PC-3 (cell line): ENCODE measurements around the gene PIGK. TPM values are rescaled to one million over a fixed set of nuclear protein-coding genes. Genes with fewer than 3 reads are reported as not detected.

ENCODE experiments used
- ATAC-seq: fragments of 200-7000 bp; cut with Tn5 transposase; 2 replicates; pipeline ENCODE4 v1.9.1; 2020; ENCODE audit warnings: mild to moderate bottlenecking, moderate library complexity
- BruUV-seq: library from RNA; stranded (reverse); fragments of 400-500 nt; replicated peaks from 2 replicates; lab custom pipeline; 2021; lab: Mats Ljungman, UMichigan
- CTCF ChIA-PET: fragments of 300-600 bp; sonication (Branson Sonifier 250); formaldehyde crosslinking; loops from one replicate; lab custom pipeline; 2022; ENCODE audit warnings: antibody characterized with exemption; lab: Charles Lee
- POLR2A ChIA-PET: fragments of 300-600 bp; sonication (Branson Sonifier 250); formaldehyde crosslinking; loops from one replicate; lab custom pipeline; 2022; ENCODE audit warnings: antibody characterized with exemption; ENCODE audit not compliant: unreplicated experiment; lab: Charles Lee
- DNase-seq: peaks from one replicate; pipeline ENCODE4 v3.0.0-alpha.2; 2015
- H2AFZ ChIP-seq: fragments of 300-600 bp; sonication (generic); 2 replicates; pipeline ENCODE4 v1.6.0; 2016; ENCODE audit warnings: antibody characterized with exemption, low read length
- H3F3A ChIP-seq: fragments of 300-600 bp; sonication (generic); one replicate; pipeline ENCODE4 v1.6.0; 2017; ENCODE audit warnings: antibody characterized with exemption, low read length, control low read depth, mild to moderate bottlenecking; ENCODE audit not compliant: unreplicated experiment
- H3K27ac ChIP-seq: fragments of 300-600 bp; sonication (generic); 2 replicates; pipeline ENCODE4 v1.5.1; 2016; ENCODE audit warnings: mild to moderate bottlenecking, low read length
- H3K27me3 ChIP-seq: fragments of 300-600 bp; sonication (generic); 2 replicates; pipeline ENCODE4 v1.6.1; 2016; ENCODE audit warnings: low read length, mixed read lengths
- H3K36me3 ChIP-seq: fragments of 300-600 bp; sonication (generic); 2 replicates; pipeline ENCODE4 v1.6.1; 2016; ENCODE audit warnings: low read depth, mixed run types, low read length, mixed read lengths
- H3K4me1 ChIP-seq: fragments of 300-600 bp; sonication (generic); 2 replicates; pipeline ENCODE4 v1.5.1; 2016; ENCODE audit warnings: low read length; ENCODE audit not compliant: insufficient read depth
- H3K4me2 ChIP-seq: fragments of 300-600 bp; sonication (generic); 2 replicates; pipeline ENCODE4 v1.6.0; 2016; ENCODE audit warnings: low read length
- H3K4me3 ChIP-seq: fragments of 300-600 bp; sonication (generic); 2 replicates; pipeline ENCODE4 v1.5.1; 2016; ENCODE audit warnings: mild to moderate bottlenecking, low read length, mixed read lengths
- H3K79me2 ChIP-seq: fragments of 300-600 bp; sonication (generic); 2 replicates; pipeline ENCODE4 v1.6.1; 2017; ENCODE audit warnings: low read length, mixed read lengths
- H3K9ac ChIP-seq: fragments of 300-600 bp; sonication (generic); 2 replicates; pipeline ENCODE4 v1.6.0; 2016; ENCODE audit warnings: mild to moderate bottlenecking, low read length
- H3K9me2 ChIP-seq: fragments of 300-600 bp; sonication (generic); replicated peaks from 2 replicates; pipeline ENCODE4 v1.6.1; 2016; ENCODE audit warnings: mixed run types, low read length, mixed read lengths
- H3K9me3 ChIP-seq: fragments of 300-600 bp; sonication (generic); 2 replicates; pipeline ENCODE4 v1.6.1; 2016; ENCODE audit warnings: low read length, mixed read lengths
- H4K20me1 ChIP-seq: fragments of 300-600 bp; sonication (generic); 2 replicates; pipeline ENCODE4 v1.6.1; 2016; ENCODE audit warnings: low read length, mixed read lengths
- CTCF ChIP-seq: fragments of 300-600 bp; sonication (generic); conservative IDR thresholded peaks from 2 replicates; pipeline ENCODE4 v1.5.1; 2017; ENCODE audit warnings: antibody characterized with exemption, low read depth, mild to moderate bottlenecking, low read length
- EZH2 ChIP-seq: fragments of 300-600 bp; sonication (generic); IDR thresholded peaks from one replicate; pipeline ENCODE4 v1.6.1; 2017; ENCODE audit warnings: antibody characterized with exemption, mild to moderate bottlenecking, low read length; ENCODE audit not compliant: unreplicated experiment
- EZH2phosphoT487 ChIP-seq: fragments of 300-600 bp; sonication (generic); IDR thresholded peaks from 2 replicates; pipeline ENCODE4 v1.6.1; 2018; ENCODE audit warnings: mild to moderate bottlenecking, antibody characterized with exemption, low read length, borderline replicate concordance
- intact Hi-C: fragments of 100-400 bp; cut with micrococcal nuclease; formaldehyde crosslinking; loops from 2 replicates; pipeline ENCODE4 v1.9.0; 2023
- total RNA-seq: library from RNA; depleted of rRNA; stranded (reverse); fragments of >200 nt; gene quantifications from 2 replicates; pipeline ENCODE4 v1.2.3, GENCODE V29; 2014

The PIGK gene
- total RNA-seq, 1 experiment from 2014 or later = 24.8 TPM

DNA sequence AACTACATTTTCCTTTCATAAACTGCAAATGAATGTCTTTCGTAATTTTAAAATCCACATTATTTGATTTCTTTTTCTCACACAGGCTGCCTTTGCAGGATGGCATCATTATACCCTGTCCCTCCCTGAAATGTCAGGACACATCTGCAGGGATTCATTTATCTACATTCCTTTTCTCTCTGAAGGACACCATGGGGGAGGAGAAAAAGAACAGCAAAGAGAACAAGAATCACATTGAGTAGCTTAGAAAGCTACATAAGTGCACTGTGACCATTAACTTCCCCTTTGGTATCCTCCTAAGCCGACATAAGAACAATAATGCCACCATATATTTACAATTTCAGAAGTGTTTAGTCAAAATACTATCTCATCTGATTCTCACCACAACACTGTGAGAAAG lies 129.5 kb downstream of the PIGK start:
- Histone ChIP-seq H3K9me2 (no peaks in the 10 kb centered on the region), H3K27me3 (no peaks in the 10 kb centered on the region), H3K79me2 (no peaks in the 10 kb centered on the region), H3K4me2 (no peak overlapping the region), H3K9ac (no peak overlapping the region), H4K20me1 (no peaks in the 10 kb centered on the region), H3K27ac (no peak overlapping the region), H2AFZ (no peak overlapping the region), H3K4me1 (no peaks in the 10 kb centered on the region), H3K4me3 (no peak overlapping the region), H3K36me3 (no peaks in the 10 kb centered on the region), H3K9me3 (no peaks in the 10 kb centered on the region), H3F3A (no peaks in the 10 kb centered on the region)
- intact Hi-C loops = no loop called here
- ATAC-seq (no peak), DNase-seq (no peak)
- TF ChIP-seq EZH2 = no peak
- CTCF ChIA-PET = no interaction called here
- BruUV-seq = no TSS peak
- POLR2A ChIA-PET = no interaction called here

DNA sequence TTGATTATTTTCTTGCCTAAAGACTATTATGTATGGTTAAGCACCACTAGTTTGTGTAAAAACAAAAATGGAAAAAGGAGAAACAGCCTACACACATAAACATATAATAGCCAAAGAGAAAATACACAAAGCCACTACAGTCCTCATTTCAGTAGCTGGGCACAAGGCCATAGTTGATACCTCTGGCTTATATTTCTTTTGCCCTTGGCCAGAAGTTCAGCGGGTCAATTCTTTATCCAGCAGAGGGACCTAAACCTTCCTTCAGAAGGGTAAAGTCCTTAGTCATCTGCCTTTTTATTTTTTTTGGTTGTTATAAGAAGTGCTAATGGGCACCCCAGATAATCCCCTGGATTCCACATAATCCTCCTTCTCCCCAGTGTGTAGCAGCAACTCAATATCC lies 134.1 kb downstream of the PIGK start:
- intact Hi-C loops = no loop called here
- no peaks in the 10 kb centered on the region for H3K4me1 ChIP-seq
- no peaks in the 10 kb centered on the region for H3K79me2 ChIP-seq
- H3K27ac ChIP-seq = no peak overlapping the region
- no TSS peak for BruUV-seq
- H3K9me3 ChIP-seq = no peaks in the 10 kb centered on the region
- H3F3A ChIP-seq = no peaks in the 10 kb centered on the region
- H3K36me3 ChIP-seq = no peaks in the 10 kb centered on the region
- no peak for ATAC-seq
- no peak overlapping the region for H3K9ac ChIP-seq
- no peaks in the 10 kb centered on the region for H3K9me2 ChIP-seq
- POLR2A ChIA-PET = no interaction called here
- DNase-seq = no peak
- no peaks in the 10 kb centered on the region for H4K20me1 ChIP-seq
- no peak overlapping the region for H3K4me2 ChIP-seq
- TF ChIP-seq EZH2 (no peak), CTCF (no peak), EZH2phosphoT487 (no peak)
- no peak overlapping the region for H2AFZ ChIP-seq
- CTCF ChIA-PET = no interaction called here
- H3K4me3 ChIP-seq = no peak overlapping the region
- no peaks in the 10 kb centered on the region for H3K27me3 ChIP-seq

DNA sequence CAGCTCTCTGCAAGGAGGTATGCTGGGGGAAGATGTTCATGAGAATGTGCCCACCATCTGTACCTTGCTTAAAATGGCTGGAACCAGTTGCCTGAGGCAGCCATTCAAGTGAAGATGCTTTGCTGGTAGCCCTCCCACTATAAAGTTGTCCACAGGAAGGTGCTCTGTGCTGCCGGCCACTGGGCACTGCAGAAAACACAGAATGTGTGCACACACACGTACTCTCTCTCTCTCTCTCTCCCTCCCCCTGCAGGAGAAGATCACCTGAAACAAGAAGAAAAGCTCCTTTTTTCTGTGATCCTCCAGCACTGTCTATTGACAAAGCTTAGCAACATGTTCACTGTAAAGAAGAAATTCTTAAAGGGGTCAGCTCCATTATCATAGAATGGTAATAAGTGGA lies 134.8 kb downstream of the PIGK start:
- TF ChIP-seq CTCF = peak; percentile 24; the same call in 1 of the 2 replicates
- no peak for TF ChIP-seq EZH2phosphoT487
- TF ChIP-seq EZH2 = no peak
- Histone ChIP-seq H3K4me1 (no peaks in the 10 kb centered on the region), H3K4me2 (no peak overlapping the region), H3K36me3 (no peaks in the 10 kb centered on the region), H3K9me3 (no peaks in the 10 kb centered on the region), H3K79me2 (no peaks in the 10 kb centered on the region), H4K20me1 (no peaks in the 10 kb centered on the region), H3K27me3 (no peaks in the 10 kb centered on the region), H3K9me2 (no peaks in the 10 kb centered on the region), H3K27ac (no peak overlapping the region), H3K9ac (no peak overlapping the region), H2AFZ (no peak overlapping the region), H3F3A (no peaks in the 10 kb centered on the region), H3K4me3 (no peak overlapping the region)
- intact Hi-C loops = no loop called here
- POLR2A ChIA-PET = no interaction called here
- ATAC-seq (no peak), DNase-seq (no peak)
- CTCF ChIA-PET = no interaction called here
- BruUV-seq = no TSS peak
